Measurements from ENCODE around the gene ERG28.
"Not testable (repeated sequence)": the region's sequence is repeated elsewhere in the genome, so short reads cannot be mapped to it uniquely, and the experiment has no call there.

The ERG28 gene

DNA sequence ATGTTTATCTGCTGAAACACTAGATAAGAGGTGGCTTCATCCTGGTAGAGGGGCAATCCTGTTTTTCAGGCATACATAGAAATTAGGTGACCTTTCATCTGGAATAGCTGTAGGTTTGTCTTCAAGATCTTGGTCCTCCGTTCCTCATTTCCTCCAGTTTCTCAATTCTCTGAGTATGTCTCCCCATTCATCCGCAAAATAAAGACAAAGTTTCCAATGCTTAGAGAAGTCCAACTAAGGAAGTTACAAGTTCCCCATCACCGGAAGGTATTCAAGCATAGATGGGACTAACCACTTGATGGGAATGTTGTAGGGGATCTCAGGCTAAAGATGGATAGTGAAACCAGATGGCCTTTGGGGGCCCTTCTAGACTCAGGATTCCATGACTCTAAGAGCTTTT, 34.3 kb downstream of the ERG28 start:
- no peak for DNase-seq (ENCODE audit: low read depth)

GRCh38 chr14:75625034-75625433, 35.6 kb downstream of the ERG28 start:
- DNase-seq (ENCODE audit: low read depth), result no peak

DNA sequence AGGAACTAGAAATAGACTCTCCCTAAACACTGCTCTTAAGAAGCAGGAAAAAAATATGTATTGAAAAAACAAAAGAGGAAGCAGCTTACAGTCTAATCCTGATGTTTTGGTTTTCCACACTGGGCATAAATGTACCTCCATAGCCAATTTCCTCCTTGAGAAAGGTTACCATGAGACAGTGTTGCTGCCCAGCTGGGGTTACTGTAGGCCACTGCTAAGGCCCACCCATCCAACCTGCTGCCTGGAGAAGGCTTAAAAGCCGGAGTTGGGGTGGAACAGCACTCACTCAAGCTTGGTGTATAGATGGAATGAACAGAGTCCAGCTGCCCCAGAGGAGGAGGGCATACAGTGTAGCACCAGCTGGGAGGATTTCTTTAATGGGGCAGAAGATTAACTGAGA, 41.1 kb downstream of the ERG28 start:
- DNase-seq (ENCODE audit: low read depth), result no peak

GRCh38 chr14:75615200-75615599, 45.5 kb downstream of the ERG28 start:
- no peak for DNase-seq (ENCODE audit: low read depth)

- DNase-seq (ENCODE audit: low read depth), result no peak
These were observed 46.5 kb downstream of the ERG28 start for GRCh38 chr14:75614179-75614578.

GRCh38 chr14:75612157-75612556, 48.5 kb downstream of the ERG28 start:
- no peak for DNase-seq (ENCODE audit: low read depth)

DNA sequence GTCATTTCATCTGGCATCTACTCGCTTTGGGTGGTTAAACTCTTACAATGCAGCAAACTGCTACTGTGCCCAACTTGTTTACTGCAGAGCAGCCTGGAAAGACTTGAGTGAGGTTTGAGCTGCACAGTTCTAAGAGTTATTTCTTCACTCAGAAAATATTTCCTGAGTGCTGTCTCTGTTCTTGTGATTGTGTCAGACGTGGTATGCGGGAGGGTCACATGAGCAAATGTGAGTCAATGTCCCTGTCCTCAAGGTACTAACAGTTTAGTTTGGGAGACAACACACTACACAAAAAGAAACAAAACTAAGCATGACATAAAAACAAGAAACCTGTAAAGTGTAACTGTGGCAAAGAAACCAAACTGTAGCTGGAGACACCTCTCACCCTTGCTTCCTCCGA, 49.8 kb downstream of the ERG28 start:
- no peak for DNase-seq (ENCODE audit: low read depth)

GRCh38 chr14:75609606-75610475, 50.8 kb downstream of the ERG28 start:
- DNase-seq (ENCODE audit: low read depth), result no peak

- DNase-seq (ENCODE audit: low read depth), result no peak
These were observed 51.6 kb downstream of the ERG28 start for GRCh38 chr14:75609116-75609515.

- no peak for DNase-seq (ENCODE audit: low read depth)
These were observed 52.6 kb downstream of the ERG28 start for GRCh38 chr14:75607842-75608640.

DNA sequence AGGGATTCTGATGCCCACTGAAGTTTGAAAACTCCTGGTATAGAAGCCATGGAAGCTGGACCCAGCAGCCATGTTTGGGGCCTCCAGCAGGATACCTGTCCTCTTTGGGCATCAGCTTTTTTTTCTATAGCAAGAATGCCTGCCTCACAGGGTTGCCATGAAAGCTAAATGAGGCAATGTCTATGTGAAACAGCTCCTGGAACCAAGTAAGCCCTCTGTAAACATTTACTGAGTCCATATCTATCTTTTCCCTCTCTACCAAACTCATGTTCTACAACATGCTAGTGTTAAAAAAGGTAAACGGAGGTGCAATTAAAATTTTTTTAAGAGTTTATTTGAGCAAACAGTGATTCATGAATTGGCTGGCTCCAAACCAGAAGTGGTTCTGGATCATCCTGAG, 53.6 kb downstream of the ERG28 start:
- no peak for DNase-seq (ENCODE audit: low read depth)

GRCh38 chr14:75605916-75606315, 54.8 kb downstream of the ERG28 start:
- DNase-seq (ENCODE audit: low read depth), result no peak

- no peak for DNase-seq (ENCODE audit: low read depth)
These were observed 55.5 kb downstream of the ERG28 start for GRCh38 chr14:75604979-75605851.

DNA sequence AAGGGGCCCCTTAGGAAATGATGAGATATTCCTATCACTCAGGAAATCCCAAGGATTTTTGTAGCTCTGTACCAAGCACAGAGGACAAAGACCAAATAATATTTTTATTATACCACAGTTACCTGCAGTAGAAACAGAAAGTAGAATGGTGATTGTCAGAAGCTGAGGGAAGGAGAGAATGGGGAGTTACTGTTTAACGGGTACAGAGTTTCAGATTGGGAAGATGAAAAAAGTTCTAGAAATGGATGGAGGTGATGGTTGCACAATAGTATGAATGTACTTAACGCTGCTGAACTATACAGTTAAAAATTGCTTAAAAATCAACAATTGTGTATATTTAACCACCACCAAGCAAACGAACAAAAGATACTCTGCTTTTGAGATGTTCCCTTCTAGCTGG, 58.2 kb downstream of the ERG28 start:
- DNase-seq (ENCODE audit: low read depth), result no peak

- DNase-seq (ENCODE audit: low read depth), result not testable (repeated sequence)
These were observed 59.6 kb downstream of the ERG28 start for GRCh38 chr14:75601061-75601460.

- DNase-seq (ENCODE audit: low read depth), result not testable (repeated sequence)
These were observed 60.6 kb downstream of the ERG28 start for GRCh38 chr14:75600100-75600499.
